ENCODE results near the gene TMEM131L. TPM values are rescaled to one million over a fixed set of nuclear protein-coding genes. Genes with fewer than 3 reads are reported as not detected.
"Not testable (repeated sequence)": the region's sequence is repeated elsewhere in the genome, so short reads cannot be mapped to it uniquely, and the experiment has no call there.

The TMEM131L gene
- total RNA-seq, 2 donors from 2014 or later, result 4.8 to 6.2 TPM

DNA sequence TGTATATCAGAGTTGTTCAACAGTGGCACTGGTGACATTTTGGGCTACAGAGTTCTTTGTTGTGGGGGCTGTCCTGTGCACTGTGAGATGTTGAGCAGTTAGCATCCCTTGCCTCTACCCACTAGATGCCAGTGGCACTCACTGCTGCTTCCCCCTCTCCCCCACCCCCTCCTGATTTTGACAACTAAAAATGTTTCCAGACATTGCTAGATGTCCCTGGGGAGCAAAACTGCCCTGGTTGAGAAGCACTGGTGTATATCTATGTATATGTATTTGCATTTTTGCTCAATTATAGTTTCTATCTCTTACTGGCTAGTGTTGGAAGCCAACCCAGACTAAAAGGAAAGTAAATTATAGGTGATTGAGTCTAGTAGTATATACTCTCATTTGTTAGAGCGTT is 2.4 kb downstream of the TMEM131L start:
- TF ChIP-seq, protein P1, sequence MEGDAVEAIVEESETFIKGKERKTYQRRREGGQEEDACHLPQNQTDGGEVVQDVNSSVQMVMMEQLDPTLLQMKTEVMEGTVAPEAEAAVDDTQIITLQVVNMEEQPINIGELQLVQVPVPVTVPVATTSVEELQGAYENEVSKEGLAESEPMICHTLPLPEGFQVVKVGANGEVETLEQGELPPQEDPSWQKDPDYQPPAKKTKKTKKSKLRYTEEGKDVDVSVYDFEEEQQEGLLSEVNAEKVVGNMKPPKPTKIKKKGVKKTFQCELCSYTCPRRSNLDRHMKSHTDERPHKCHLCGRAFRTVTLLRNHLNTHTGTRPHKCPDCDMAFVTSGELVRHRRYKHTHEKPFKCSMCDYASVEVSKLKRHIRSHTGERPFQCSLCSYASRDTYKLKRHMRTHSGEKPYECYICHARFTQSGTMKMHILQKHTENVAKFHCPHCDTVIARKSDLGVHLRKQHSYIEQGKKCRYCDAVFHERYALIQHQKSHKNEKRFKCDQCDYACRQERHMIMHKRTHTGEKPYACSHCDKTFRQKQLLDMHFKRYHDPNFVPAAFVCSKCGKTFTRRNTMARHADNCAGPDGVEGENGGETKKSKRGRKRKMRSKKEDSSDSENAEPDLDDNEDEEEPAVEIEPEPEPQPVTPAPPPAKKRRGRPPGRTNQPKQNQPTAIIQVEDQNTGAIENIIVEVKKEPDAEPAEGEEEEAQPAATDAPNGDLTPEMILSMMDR (IDR thresholded peaks at IDR 0.05), result no peak
- H3K4me1 ChIP-seq, result peaks cover 5% of the 10 kb centered on the region
- no peak overlapping the region for H3K9ac ChIP-seq (ENCODE audit: low read depth in 2 of 2, low read length in 2 of 2)
- no peaks in the 10 kb centered on the region for H3K9me3 ChIP-seq
- no peak for DNase-seq
- intact Hi-C loops (cut with DNase I), result no loop called here
- no peaks in the 10 kb centered on the region for H3K27me3 ChIP-seq
- H3K27ac ChIP-seq, result no peak overlapping the region
- H3K4me3 ChIP-seq, result peak overlapping the region; percentile 9
- H3K36me3 ChIP-seq, result no peaks in the 10 kb centered on the region

DNA sequence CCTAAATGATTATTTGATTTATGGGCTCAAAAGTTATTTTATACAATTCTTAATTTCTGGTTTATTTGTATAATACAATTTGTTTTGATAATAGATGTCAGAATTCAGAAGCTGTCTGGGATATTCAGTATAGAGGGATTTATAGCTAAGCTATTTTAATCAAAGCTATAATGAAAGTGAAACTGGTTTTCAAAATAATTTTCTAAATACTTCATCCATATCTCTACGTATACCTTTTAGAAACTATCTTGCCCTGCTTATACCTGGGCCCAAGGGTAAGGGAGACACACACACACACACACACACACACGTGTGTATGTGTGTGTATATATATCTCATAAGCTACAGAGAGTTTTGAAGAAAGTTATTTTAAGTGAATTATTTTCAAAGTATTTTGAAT is 2.9 kb downstream of the TMEM131L start:
- TF ChIP-seq, protein P1 (IDR thresholded peaks at IDR 0.05), result no peak
- H3K27ac ChIP-seq, result no peak overlapping the region

GRCh38 chr4:153471071-153471697 is 5.0 kb downstream of the TMEM131L start:
- DNase-seq; intact Hi-C loops (cut with DNase I); H3K27me3 ChIP-seq; H3K36me3 ChIP-seq; H3K9me3 ChIP-seq; H3K9ac ChIP-seq (ENCODE audit: low read depth in 2 of 2, low read length in 2 of 2); H3K4me3 ChIP-seq; H3K4me1 ChIP-seq; H3K27ac ChIP-seq: not testable (repeated sequence)

More for the DNA sequence above, 2.9 kb downstream of the TMEM131L start:
- no peaks in the 10 kb centered on the region for H3K36me3 ChIP-seq
- DNase-seq, result no peak
- no peak overlapping the region for H3K9ac ChIP-seq (ENCODE audit: low read depth in 2 of 2, low read length in 2 of 2)
- peaks cover 5% of the 10 kb centered on the region for H3K4me1 ChIP-seq
- peak overlapping the region; percentile 9 for H3K4me3 ChIP-seq
- H3K27me3 ChIP-seq, result no peaks in the 10 kb centered on the region
- no peaks in the 10 kb centered on the region for H3K9me3 ChIP-seq
- intact Hi-C loops (cut with DNase I), result no loop called here

GRCh38 chr4:153471698-153472093 is 5.5 kb downstream of the TMEM131L start:
- Histone ChIP-seq H3K4me1 (no peaks in the 10 kb centered on the region), H3K9me3 (no peaks in the 10 kb centered on the region), H3K36me3 (no peaks in the 10 kb centered on the region), H3K4me3 (no peak overlapping the region), H3K27ac (no peak overlapping the region), H3K27me3 (no peaks in the 10 kb centered on the region), H3K9ac (ENCODE audit: low read depth in 2 of 2, low read length in 2 of 2) (no peak overlapping the region)
- no peak for DNase-seq
- intact Hi-C loops (cut with DNase I), result no loop called here
- TF ChIP-seq, protein P1 (IDR thresholded peaks at IDR 0.05), result no peak

DNA sequence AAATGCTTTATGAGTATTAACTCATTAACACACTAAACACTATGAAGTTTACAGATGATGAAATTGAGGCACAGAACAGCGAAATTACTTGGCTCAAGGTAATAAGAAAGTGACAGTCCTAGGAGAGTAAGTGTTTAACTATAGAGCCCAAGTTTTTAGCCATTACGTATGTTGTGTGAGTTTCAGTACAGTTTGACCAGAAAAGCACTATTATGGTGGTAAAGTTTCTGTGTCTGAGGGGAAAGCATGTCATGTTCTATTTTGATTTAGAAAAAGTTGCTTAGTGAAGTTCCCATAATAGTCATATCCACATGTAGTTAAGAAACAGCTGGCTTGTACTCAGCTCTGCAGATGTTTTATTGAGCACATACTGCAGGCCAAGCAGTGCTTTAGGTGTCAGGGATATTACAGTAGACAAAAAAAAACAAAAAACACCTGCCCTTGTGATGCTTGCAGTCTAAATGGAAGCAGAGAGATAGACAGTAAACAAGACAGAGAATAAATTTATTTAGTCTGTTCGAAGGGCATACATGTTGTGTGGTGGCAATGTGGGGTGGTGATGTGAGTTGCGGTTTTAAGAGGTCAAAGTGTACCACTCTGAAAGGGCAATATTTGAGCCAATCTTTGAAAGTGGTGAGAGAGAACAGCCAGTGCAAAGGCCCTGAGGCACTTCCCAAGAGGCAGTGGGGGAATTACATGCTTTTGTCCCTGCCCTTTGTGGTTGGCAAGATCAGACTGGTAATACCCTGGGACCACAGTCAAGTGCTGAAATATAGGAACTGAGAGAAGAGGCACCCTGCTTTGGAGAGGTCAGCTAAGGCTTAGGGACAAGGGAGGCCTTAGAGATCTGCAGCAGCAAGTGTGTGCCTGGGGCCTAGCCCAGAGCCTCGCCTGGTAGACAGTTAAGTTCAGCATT is 6.2 kb downstream of the TMEM131L start:
- Histone ChIP-seq H3K36me3 (no peaks in the 10 kb centered on the region), H3K9ac (ENCODE audit: low read depth in 2 of 2, low read length in 2 of 2) (no peak overlapping the region), H3K4me1 (no peaks in the 10 kb centered on the region), H3K27me3 (no peaks in the 10 kb centered on the region), H3K27ac (no peak overlapping the region), H3K4me3 (no peak overlapping the region), H3K9me3 (no peaks in the 10 kb centered on the region)
- no peak for DNase-seq
- TF ChIP-seq, protein P1 (IDR thresholded peaks at IDR 0.05), result no peak
- intact Hi-C loops (cut with DNase I), result no loop called here

GRCh38 chr4:153474251-153474650 is 8.1 kb downstream of the TMEM131L start:
- no peaks in the 10 kb centered on the region for H3K27me3 ChIP-seq
- DNase-seq, result no peak
- intact Hi-C loops (cut with DNase I), result no loop called here
- no peaks in the 10 kb centered on the region for H3K36me3 ChIP-seq
- TF ChIP-seq, protein P1 (IDR thresholded peaks at IDR 0.05), result no peak
- H3K9me3 ChIP-seq, result no peaks in the 10 kb centered on the region
- no peak overlapping the region for H3K9ac ChIP-seq (ENCODE audit: low read depth in 2 of 2, low read length in 2 of 2)
- H3K27ac ChIP-seq, result no peak overlapping the region
- H3K4me1 ChIP-seq, result no peaks in the 10 kb centered on the region
- H3K4me3 ChIP-seq, result no peak overlapping the region
